Activated CD4-positive, alpha-beta T cell treated with anti-CD3 and anti-CD28 coated beads for 24 hours (primary cell): Measurements from ENCODE around the gene S100A9.
"Not testable (repeated sequence)": the region's sequence is repeated elsewhere in the genome, so short reads cannot be mapped to it uniquely, and the experiment has no call there.

Experiments
- DNase-seq, 2 donors: peaks; one replicate each; pipeline ENCODE4 v3.0.0-alpha.2; 2020; ENCODE audit warnings: low read depth in 2 of 2

The S100A9 gene

GRCh38 chr1:153344718-153345025, 13.0 kb upstream of the S100A9 start:
- DNase-seq = no peak

- DNase-seq = no peak
These were observed 12.2 kb upstream of the S100A9 start for GRCh38 chr1:153345187-153346076.

GRCh38 chr1:153346077-153346723, 11.5 kb upstream of the S100A9 start:
- DNase-seq = no peak

- DNase-seq = not testable (repeated sequence)
These were observed 10.6 kb upstream of the S100A9 start for GRCh38 chr1:153347049-153347448.

- DNase-seq = no peak
These were observed 9.8 kb upstream of the S100A9 start for GRCh38 chr1:153347856-153348255.

- no peak for DNase-seq
These were observed 8.9 kb upstream of the S100A9 start, which contains the start of gene PGLYRP4 for GRCh38 chr1:153348511-153349362. Gene PGLYRP4, minus strand, starts transcription at chr1:153348841. Its CDS starts 909 bp downstream, at chr1:153347932.

- DNase-seq = no peak
These were observed 8.0 kb upstream of the S100A9 start for GRCh38 chr1:153349363-153350320.

GRCh38 chr1:153350321-153350957, 7.2 kb upstream of the S100A9 start:
- DNase-seq = no peak

GRCh38 chr1:153352523-153352922, 5.1 kb upstream of the S100A9 start:
- peak; percentile 35 to 49 for DNase-seq

GRCh38 chr1:153353226-153353947, 4.3 kb upstream of the S100A9 start:
- no peak for DNase-seq

GRCh38 chr1:153354515-153355193, 3.0 kb upstream of the S100A9 start:
- no peak for DNase-seq

GRCh38 chr1:153355445-153356071, 2.1 kb upstream of the S100A9 start:
- peak; percentile 11 for DNase-seq

GRCh38 chr1:153356392-153357075, 1.1 kb upstream of the S100A9 start:
- no peak for DNase-seq

GRCh38 chr1:153357076-153357852, 390 bp upstream of the S100A9 start:
- DNase-seq = no peak

- DNase-seq = no peak
These were observed 979 bp downstream of the S100A9 start for GRCh38 chr1:153358691-153358975.

- no peak for DNase-seq
These were observed 1.6 kb downstream of the S100A9 start for GRCh38 chr1:153359241-153359640.

- DNase-seq = no peak
These were observed 2.5 kb downstream of the S100A9 start for GRCh38 chr1:153360190-153360589.
